ENCODE data around the gene RAB3GAP1. TPM values are rescaled to one million over a fixed set of nuclear protein-coding genes. Genes with fewer than 3 reads are reported as not detected.

Gene RAB3GAP1
- total RNA-seq, 1 experiment from 2014 or later = 35.8 TPM

GRCh38 chr2:135174810-135175093, 122.7 kb downstream of the RAB3GAP1 start:
- TF ChIP-seq EZH2phosphoT487 (IDR thresholded peaks at IDR 0.05; ENCODE audit: borderline replicate concordance, low read length) (no peak), EZH2 (IDR thresholded peaks at IDR 0.05; ENCODE audit: low read length, unreplicated experiment) (no peak), CTCF (conservative IDR thresholded peaks at IDR 0.05; ENCODE audit: low read depth, low read length) (no peak)
- Histone ChIP-seq H3K9me2 (replicated peaks; ENCODE audit: low read length) (no peaks in the 10 kb centered on the region), H3K4me2 (ENCODE audit: low read length) (no peak overlapping the region), H4K20me1 (ENCODE audit: low read length) (no peaks in the 10 kb centered on the region), H3K27ac (ENCODE audit: low read length) (no peak overlapping the region), H3K9me3 (ENCODE audit: low read length) (no peaks in the 10 kb centered on the region), H3K9ac (ENCODE audit: low read length) (no peak overlapping the region), H3K27me3 (ENCODE audit: low read length) (no peaks in the 10 kb centered on the region), H2AFZ (ENCODE audit: low read length) (no peak overlapping the region), H3K4me3 (ENCODE audit: low read length) (no peak overlapping the region), H3K4me1 (ENCODE audit: insufficient read depth, low read length) (no peaks in the 10 kb centered on the region), H3F3A (ENCODE audit: low read length, unreplicated experiment) (no peaks in the 10 kb centered on the region), H3K36me3 (ENCODE audit: low read depth, low read length) (peaks cover 26% of the 10 kb centered on the region), H3K79me2 (ENCODE audit: low read length) (no peaks in the 10 kb centered on the region)
- ATAC-seq = no peak
- intact Hi-C loops (cut with micrococcal nuclease) = no loop called here
- ChIA-PET CTCF (no interaction called here), POLR2A (ENCODE audit: unreplicated experiment) (no interaction called here)
- BruUV-seq (replicated peaks) = no TSS peak
- no peak for DNase-seq

GRCh38 chr2:135175177-135175576, 123.1 kb downstream of the RAB3GAP1 start:
- TF ChIP-seq EZH2phosphoT487 (IDR thresholded peaks at IDR 0.05; ENCODE audit: borderline replicate concordance, low read length) (no peak), CTCF (conservative IDR thresholded peaks at IDR 0.05; ENCODE audit: low read depth, low read length) (no peak), EZH2 (IDR thresholded peaks at IDR 0.05; ENCODE audit: low read length, unreplicated experiment) (no peak)
- Histone ChIP-seq H3K9ac (ENCODE audit: low read length) (no peak overlapping the region), H3K9me2 (replicated peaks; ENCODE audit: low read length) (no peaks in the 10 kb centered on the region), H3K4me3 (ENCODE audit: low read length) (no peak overlapping the region), H3K27me3 (ENCODE audit: low read length) (no peaks in the 10 kb centered on the region), H3F3A (ENCODE audit: low read length, unreplicated experiment) (no peaks in the 10 kb centered on the region), H3K4me1 (ENCODE audit: insufficient read depth, low read length) (no peaks in the 10 kb centered on the region), H3K27ac (ENCODE audit: low read length) (no peak overlapping the region), H4K20me1 (ENCODE audit: low read length) (no peaks in the 10 kb centered on the region), H3K36me3 (ENCODE audit: low read depth, low read length) (peaks cover 25% of the 10 kb centered on the region), H3K4me2 (ENCODE audit: low read length) (no peak overlapping the region), H3K9me3 (ENCODE audit: low read length) (no peaks in the 10 kb centered on the region), H2AFZ (ENCODE audit: low read length) (no peak overlapping the region), H3K79me2 (ENCODE audit: low read length) (no peaks in the 10 kb centered on the region)
- no TSS peak for BruUV-seq (replicated peaks)
- intact Hi-C loops (cut with micrococcal nuclease) = no loop called here
- ChIA-PET CTCF (no interaction called here), POLR2A (ENCODE audit: unreplicated experiment) (no interaction called here)
- DNase-seq = no peak
- ATAC-seq = no peak

GRCh38 chr2:135179689-135180088, 127.6 kb downstream of the RAB3GAP1 start:
- intact Hi-C loops (cut with micrococcal nuclease) = loop anchor here (5.0 kb wide), 1 partner anchor 78 kb away; no protein-coding TSS in a partner anchor
- BruUV-seq (replicated peaks) = no TSS peak
- ChIA-PET POLR2A (ENCODE audit: unreplicated experiment) (interaction anchor here (0.6 kb wide), 1 partner anchor 502 kb away, joined by 3 read pairs; no protein-coding TSS in a partner anchor), CTCF (no interaction called here)
- Histone ChIP-seq H3K9me2 (replicated peaks; ENCODE audit: low read length) (no peaks in the 10 kb centered on the region), H3K9me3 (ENCODE audit: low read length) (no peaks in the 10 kb centered on the region), H4K20me1 (ENCODE audit: low read length) (no peaks in the 10 kb centered on the region), H3K36me3 (ENCODE audit: low read depth, low read length) (peaks cover 14% of the 10 kb centered on the region), H2AFZ (ENCODE audit: low read length) (no peak overlapping the region), H3K4me3 (ENCODE audit: low read length) (no peak overlapping the region), H3F3A (ENCODE audit: low read length, unreplicated experiment) (no peaks in the 10 kb centered on the region), H3K79me2 (ENCODE audit: low read length) (no peaks in the 10 kb centered on the region), H3K27me3 (ENCODE audit: low read length) (no peaks in the 10 kb centered on the region), H3K27ac (ENCODE audit: low read length) (no peak overlapping the region), H3K4me1 (ENCODE audit: insufficient read depth, low read length) (peaks cover 7% of the 10 kb centered on the region; the same call in 1 of the 2 replicates), H3K9ac (ENCODE audit: low read length) (no peak overlapping the region), H3K4me2 (ENCODE audit: low read length) (no peak overlapping the region)
- DNase-seq (no peak), ATAC-seq (no peak)
- TF ChIP-seq EZH2 (IDR thresholded peaks at IDR 0.05; ENCODE audit: low read length, unreplicated experiment) (no peak), EZH2phosphoT487 (IDR thresholded peaks at IDR 0.05; ENCODE audit: borderline replicate concordance, low read length) (no peak), CTCF (conservative IDR thresholded peaks at IDR 0.05; ENCODE audit: low read depth, low read length) (no peak)
